ENCODE data around the gene EPHA6.

DNA sequence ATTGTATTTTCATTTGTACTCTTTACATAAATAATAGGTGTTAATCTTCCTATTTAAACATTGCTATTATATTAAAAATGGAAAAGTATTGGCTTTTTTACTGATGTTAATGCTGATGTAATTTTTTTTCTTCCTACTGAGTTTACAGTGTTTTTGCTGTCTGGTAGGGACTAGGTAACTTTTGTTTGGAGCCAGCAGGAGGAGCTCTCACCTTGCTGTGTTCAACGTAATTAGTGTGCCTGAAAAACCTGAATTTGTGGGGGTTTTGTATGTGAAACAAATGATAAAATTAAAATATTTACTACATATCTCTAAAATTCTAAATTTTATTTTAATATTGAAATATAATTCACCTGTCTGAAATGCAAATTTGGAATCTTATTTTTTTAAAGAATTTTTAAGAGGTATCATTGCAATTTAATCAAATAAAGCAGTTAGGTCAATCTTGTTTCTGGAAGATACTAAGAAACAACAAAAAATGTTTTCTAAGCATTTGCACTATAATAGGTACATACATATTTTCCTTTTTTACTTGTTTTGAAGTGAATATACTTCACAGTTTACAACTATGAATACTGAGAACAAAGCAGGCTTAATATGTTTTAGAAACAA is 48.8 kb downstream of the EPHA6 start:
- no peak for TF ChIP-seq POLR2A (IDR thresholded peaks at IDR 0.05; ENCODE audit: low read length)
- TF ChIP-seq GATA1 (IDR thresholded peaks at IDR 0.05; ENCODE audit: low read depth, low read length), result no peak

Measured in erythroblast (primary cell).